Ovary (tissue), 3 donors: ENCODE results near the gene IFNLR1.

Experiments used
- CTCF ChIP-seq, 3 donors: fragments of 450-650 bp in 2 of 3; fragments of 200-600 bp in 1 of 3; IDR thresholded peaks; one replicate each; pipeline versions ENCODE4 v1.5.1 to v1.8.0; 2016 to 2022; ENCODE audit warnings: antibody characterized with exemption in 3 of 3, mild to moderate bottlenecking in 1 of 3
- POLR2A ChIP-seq: fragments of 450-650 bp; IDR thresholded peaks from one replicate; pipeline ENCODE4 v1.6.1; 2017; ENCODE audit warnings: antibody characterized with exemption, mild to moderate bottlenecking, moderate library complexity
- donor health status: DM: no; HTN: no; CAD: no.

GRCh38 chr1:24157918-24158481 lies 29.1 kb downstream of the IFNLR1 start:
- TF ChIP-seq CTCF (IDR thresholded peaks at IDR 0.05) (no peak), POLR2A (no peak)
